ENCODE data around the gene SLCO2A1.

DNA sequence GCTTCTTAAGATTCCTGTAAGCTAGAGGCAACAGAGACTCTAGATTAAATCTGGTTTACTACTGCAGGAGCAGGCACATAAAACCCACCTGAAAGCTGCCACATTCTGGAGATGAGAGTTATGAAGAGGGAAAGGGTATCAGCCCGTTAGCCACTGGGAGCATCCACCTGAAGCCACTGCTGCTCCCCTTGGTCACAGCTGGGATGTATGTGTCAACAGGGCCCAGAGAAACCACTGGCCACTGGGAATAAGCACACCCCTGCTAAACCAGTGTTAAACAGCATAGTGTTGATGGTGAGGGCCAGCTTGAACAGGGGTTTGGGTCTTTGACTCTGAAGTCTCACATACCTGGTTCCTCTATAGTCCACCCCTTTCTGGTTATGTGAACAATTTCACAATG, 10.9 kb downstream of the SLCO2A1 start:
- TF ChIP-seq CTCF (conservative IDR thresholded peaks at IDR 0.05; ENCODE audit: low read depth, low read length) (no peak), CHD1 (IDR thresholded peaks at IDR 0.05; ENCODE audit: low read depth, low read length) (no peak)
